Endothelial cell (in vitro differentiated cells): ENCODE results near the gene SRP68. TPM values are rescaled to one million over a fixed set of nuclear protein-coding genes. Genes with fewer than 3 reads are reported as not detected.

Experiments used
- DNase-seq: peaks from one replicate; pipeline ENCODE4 v3.0.0; 2021; ENCODE audit warnings: low spot score
- H3K27ac Mint-ChIP-seq: one replicate; pipeline ENCODE4 v1.8.0; 2021; ENCODE audit warnings: mixed read lengths, inconsistent platforms; ENCODE audit not compliant: unreplicated experiment
- H3K27me3 Mint-ChIP-seq: one replicate; pipeline ENCODE4 v1.8.0; 2021; ENCODE audit warnings: mild to moderate bottlenecking, moderate library complexity, mixed read lengths, inconsistent platforms; ENCODE audit not compliant: unreplicated experiment
- H3K36me3 Mint-ChIP-seq: one replicate; pipeline ENCODE4 v1.8.0; 2021; ENCODE audit warnings: mild to moderate bottlenecking, low read depth, mixed read lengths, inconsistent platforms; ENCODE audit not compliant: unreplicated experiment
- H3K4me1 Mint-ChIP-seq: one replicate; pipeline ENCODE4 v1.8.0; 2021; ENCODE audit warnings: mild to moderate bottlenecking, mixed read lengths, inconsistent platforms; ENCODE audit not compliant: unreplicated experiment
- H3K4me3 Mint-ChIP-seq: one replicate; pipeline ENCODE4 v1.8.0; 2021; ENCODE audit warnings: mild to moderate bottlenecking, mixed read lengths, inconsistent platforms; ENCODE audit not compliant: unreplicated experiment
- H3K9me3 Mint-ChIP-seq: one replicate; pipeline ENCODE4 v1.8.0; 2021; ENCODE audit warnings: mixed read lengths, inconsistent platforms; ENCODE audit not compliant: unreplicated experiment
- CTCF ChIP-seq: fragments of 200-600 bp; sonication (generic); IDR thresholded peaks from one replicate; pipeline ENCODE4 v1.5.0; 2021; ENCODE audit warnings: antibody characterized with exemption; ENCODE audit not compliant: unreplicated experiment
- total RNA-seq: library from RNA; stranded (reverse); fragmentation: NEBNext Ultra II Directional; extraction: Animal tissue kit (Norgen Biotek cat#: 25700); gene quantifications from one replicate; pipeline ENCODE4 v1.2.1, GENCODE V29; 2021; ENCODE audit not compliant: unreplicated experiment

SRP68 gene
- total RNA-seq, 1 donor from 2014 or later, result 62.6 TPM

DNA sequence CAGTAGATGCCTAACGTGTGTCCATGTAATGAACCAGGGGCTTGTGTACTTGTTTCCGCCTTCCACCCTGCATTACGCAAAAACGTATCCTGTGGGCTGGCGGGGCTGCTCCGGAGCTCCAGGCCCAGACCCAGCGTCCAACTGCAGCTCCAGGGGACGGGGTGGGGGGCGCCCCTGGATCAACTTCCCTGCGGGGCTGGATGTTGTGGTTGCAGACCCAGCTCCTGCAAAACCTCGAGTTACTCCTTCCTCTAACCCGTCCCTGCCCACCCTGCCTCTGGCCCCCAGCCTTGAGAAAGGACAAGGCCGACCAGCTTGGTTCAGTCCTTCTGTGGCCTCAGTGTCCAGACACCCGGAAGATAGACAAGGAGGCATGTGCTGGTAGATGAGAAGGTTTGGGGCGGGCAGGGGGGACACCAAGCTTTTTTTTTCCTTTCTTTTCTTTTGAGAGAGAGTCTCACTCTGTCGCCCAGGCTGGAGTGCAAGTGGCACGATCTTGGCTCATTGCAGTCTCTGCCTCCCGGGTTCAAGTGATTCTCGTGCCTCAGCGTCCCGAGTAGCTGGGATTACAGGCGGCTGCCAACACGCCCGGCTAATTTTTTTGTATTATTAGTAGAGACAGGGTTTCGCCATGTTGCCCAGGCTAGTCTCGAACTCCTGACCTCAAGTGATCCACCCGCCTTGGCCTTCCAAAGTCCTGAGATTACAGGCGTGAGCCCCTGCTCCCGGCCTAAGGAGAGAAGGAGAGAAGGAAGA lies 32.0 kb upstream of the SRP68 start:
- no peak for DNase-seq
- Mint-ChIP-seq H3K4me3 (peak overlapping the region; percentile 97), H3K9me3 (no peaks in the 10 kb centered on the region), H3K4me1 (peaks cover 10% of the 10 kb centered on the region), H3K36me3 (peaks cover 17% of the 10 kb centered on the region), H3K27me3 (peaks cover 4% of the 10 kb centered on the region), H3K27ac (peak overlapping the region; percentile 92)
- no peak for TF ChIP-seq CTCF

DNA sequence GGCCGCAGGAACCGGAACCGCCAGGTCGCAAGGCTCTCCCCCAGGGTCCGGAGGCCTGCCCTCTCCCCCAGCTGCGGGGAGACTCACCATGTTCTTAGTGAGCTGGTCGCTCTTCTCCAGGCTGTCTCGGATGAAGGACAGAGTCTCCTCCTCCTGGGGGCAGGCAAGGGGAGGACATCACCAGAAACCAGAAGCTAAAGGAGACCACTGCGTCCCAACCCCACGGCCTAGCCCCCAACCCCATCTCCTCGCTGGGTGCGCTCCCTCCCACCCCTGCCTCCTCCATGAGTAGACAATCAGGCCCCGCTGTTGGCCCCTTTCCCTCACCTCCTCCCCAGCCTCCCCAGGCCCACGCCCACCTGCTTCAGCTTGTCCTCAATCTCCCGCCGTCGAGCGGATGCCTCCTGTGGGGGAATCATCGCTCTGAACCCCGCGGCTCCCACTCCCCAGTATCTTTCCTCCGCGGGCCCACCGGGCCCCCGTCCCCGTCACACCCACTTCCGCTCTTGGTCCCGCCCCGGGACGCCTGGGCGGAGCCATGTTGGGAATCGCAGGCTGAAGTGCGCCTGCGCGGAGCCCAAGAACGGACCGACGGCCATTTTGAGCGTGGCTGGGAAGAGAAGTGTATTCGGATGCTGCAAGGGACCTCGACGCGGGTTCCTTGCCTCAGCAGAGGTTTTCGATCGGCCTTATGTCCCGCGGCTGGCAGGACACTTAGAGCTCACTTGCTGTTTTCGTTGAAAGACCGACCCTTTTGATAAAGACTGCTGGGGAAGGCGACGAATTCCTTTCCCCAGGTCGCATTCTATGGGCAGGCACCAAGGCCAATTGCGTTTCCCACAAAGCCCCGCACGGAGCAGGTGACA lies 31.2 kb upstream of the SRP68 start, which contains the start of gene EXOC7:
Gene EXOC7 (minus strand): TSS at position 514 of the 866 bp plus-strand sequence. CDS start 95 bp downstream, at position 419.
- Mint-ChIP-seq H3K27me3 (peaks cover 4% of the 10 kb centered on the region), H3K4me3 (peak within 1 kb of the TSS; percentile 97), H3K4me1 (peaks cover 10% of the 10 kb centered on the region), H3K27ac (peak within 1 kb of the TSS; percentile 92), H3K9me3 (no peaks in the 10 kb centered on the region), H3K36me3 (peaks cover 17% of the 10 kb centered on the region)
- TF ChIP-seq CTCF, result no peak
- peak; percentile 91 for DNase-seq

DNA sequence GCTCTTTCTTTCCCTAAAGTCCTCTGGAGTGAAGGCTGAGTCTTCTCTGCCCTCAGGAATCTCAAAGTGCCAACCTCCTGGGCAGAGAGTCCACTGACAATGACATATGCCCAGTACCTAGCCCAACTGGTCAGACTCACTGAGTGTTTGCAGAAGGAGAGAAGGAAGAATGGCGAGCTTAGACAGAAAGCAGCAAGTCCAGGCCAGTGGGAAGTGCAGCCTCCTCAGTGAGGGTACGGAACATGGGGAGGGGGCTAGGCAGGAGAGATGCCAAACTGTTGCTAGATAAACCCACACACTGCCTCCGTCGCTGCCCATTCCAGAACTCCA lies 30.6 kb upstream of the SRP68 start:
- H3K4me1 Mint-ChIP-seq, result peaks cover 10% of the 10 kb centered on the region
- H3K4me3 Mint-ChIP-seq, result peak overlapping the region; percentile 97
- TF ChIP-seq CTCF, result no peak
- H3K27me3 Mint-ChIP-seq, result peaks cover 4% of the 10 kb centered on the region
- peak overlapping the region; percentile 92 for H3K27ac Mint-ChIP-seq
- peaks cover 17% of the 10 kb centered on the region for H3K36me3 Mint-ChIP-seq
- no peak for DNase-seq
- no peaks in the 10 kb centered on the region for H3K9me3 Mint-ChIP-seq

DNA sequence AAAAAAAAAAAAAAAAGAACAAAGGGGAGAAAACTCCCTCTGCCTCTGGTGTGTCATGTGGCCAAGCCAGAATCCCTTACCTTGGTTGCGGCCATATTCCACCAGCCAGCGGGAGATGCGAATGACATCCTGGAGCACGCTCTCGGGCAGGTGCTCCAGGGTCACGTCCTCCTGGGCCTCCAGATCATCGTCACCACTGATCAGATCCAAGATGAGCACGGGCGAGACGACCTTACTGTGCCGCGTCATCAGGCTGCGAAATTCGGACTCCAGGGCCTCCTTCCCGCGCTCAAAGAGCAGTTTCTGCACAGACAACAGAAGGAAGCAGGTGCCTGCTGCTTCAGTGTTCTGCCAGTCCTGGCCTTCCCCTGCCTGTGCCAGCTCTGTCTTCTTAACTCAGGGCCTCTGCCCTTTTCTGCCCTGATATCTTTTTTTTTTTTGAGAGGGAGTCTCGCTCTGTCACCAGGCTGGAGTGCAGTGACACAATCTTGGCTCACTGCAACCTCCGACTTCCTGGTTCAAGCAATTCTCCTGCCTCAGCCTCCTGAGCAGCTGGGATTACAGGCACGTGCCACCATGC lies 25.5 kb upstream of the SRP68 start:
- H3K4me1 Mint-ChIP-seq, result peaks cover 8% of the 10 kb centered on the region
- DNase-seq, result no peak
- H3K4me3 Mint-ChIP-seq, result no peak overlapping the region
- H3K27me3 Mint-ChIP-seq, result no peaks in the 10 kb centered on the region
- TF ChIP-seq CTCF, result no peak
- H3K9me3 Mint-ChIP-seq, result no peaks in the 10 kb centered on the region
- peaks cover 22% of the 10 kb centered on the region for H3K36me3 Mint-ChIP-seq
- no peak overlapping the region for H3K27ac Mint-ChIP-seq
